CD4-positive, alpha-beta T cell treated with Interleukin-6 for 4 hours (primary cell): Measurements from ENCODE around the gene PKD1L1.
"Not testable (repeated sequence)": the region's sequence is repeated elsewhere in the genome, so short reads cannot be mapped to it uniquely, and the experiment has no call there.

Experiments used
- DNase-seq: peaks from one replicate; pipeline ENCODE4 v3.0.0-alpha.2; 2020; ENCODE audit warnings: mixed read lengths

Gene PKD1L1

GRCh38 chr7:47758546-47758945, 189.7 kb downstream of the PKD1L1 start:
- DNase-seq: no peak

GRCh38 chr7:47757921-47758411, 190.3 kb downstream of the PKD1L1 start:
- DNase-seq: no peak

GRCh38 chr7:47756636-47757035, 191.6 kb downstream of the PKD1L1 start:
- DNase-seq: no peak

GRCh38 chr7:47755248-47755647, 193.0 kb downstream of the PKD1L1 start:
- DNase-seq: no peak

DNA sequence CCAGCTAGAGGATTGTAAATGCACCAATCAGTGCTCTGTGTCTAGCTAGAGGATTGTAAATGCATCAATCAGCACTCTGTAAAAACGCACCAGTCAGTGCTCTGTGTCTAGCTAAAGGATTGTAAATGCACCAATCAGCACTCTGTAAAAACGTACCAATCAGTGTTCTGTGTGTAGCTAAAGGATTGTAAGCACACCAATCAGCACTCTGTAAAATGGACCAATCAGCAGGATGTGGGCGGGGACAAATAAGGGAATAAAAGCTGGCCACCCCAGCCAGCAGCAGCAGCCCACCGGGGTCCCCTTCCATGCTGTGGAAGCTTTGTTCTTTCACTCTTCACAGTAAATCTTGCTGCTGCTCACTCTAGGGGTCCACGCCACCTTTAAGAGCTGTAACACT, 196.5 kb downstream of the PKD1L1 start:
- not testable (repeated sequence) for DNase-seq

DNA sequence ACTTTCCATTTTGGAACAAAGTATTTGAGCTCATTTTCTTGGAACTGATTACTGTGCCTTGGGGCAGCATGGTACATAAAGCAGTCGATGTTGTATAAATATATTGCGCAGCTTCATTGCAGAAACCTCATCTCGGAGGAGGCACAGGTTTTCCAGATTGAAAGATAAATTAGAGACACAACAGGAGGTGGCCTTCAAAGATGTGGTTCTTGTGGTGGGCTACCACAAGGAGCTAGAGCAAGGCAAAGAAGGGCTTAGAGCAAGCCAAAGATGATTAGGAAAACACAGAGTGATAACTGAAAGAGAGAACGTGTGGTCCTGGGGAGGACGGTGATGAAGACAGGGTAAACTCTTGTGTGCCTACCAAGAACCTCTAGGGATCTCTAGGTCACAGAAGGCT, 197.2 kb downstream of the PKD1L1 start:
- DNase-seq: no peak

- no peak for DNase-seq
Measured at GRCh38 chr7:47748041-47748440, 200.2 kb downstream of the PKD1L1 start.

DNA sequence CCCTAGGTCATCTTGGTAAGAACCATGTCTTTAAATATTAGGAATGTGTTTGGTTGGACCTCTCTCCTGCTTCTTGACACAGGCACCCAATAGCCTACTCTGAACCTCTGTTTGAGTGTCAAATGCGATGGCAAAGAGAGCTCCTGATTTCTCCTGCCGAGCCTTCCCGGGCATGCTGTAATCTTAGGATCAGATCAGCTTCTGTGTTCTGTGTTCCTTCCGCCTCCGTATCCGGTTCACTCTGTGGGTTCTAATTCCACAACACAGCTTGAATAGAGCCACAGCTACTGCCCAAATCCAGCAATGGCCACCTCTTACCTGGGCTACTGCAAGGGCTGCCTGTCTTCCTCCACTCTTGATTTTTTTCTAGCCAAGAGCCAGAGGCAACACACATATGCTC, 201.1 kb downstream of the PKD1L1 start:
- no peak for DNase-seq

DNA sequence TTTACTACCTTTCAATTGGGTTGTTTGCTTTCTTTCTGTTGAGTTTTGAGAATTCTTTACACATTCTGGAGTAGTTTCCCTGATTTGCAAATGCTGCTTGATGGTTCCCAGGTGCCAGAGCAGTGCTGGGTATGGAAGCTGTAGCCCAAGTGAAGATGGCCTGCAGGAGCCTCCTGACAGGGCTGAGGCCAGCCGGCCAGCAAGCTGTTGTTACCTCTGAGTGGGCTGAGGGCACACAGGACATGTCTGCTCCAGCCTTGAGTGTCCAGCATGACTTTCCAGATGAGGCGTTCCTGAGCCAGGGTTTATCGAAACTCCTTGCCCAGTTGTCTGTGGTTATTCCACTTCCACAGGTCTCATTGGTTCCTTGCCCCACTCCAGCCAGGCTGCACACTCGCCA, 201.8 kb downstream of the PKD1L1 start:
- DNase-seq: no peak

DNA sequence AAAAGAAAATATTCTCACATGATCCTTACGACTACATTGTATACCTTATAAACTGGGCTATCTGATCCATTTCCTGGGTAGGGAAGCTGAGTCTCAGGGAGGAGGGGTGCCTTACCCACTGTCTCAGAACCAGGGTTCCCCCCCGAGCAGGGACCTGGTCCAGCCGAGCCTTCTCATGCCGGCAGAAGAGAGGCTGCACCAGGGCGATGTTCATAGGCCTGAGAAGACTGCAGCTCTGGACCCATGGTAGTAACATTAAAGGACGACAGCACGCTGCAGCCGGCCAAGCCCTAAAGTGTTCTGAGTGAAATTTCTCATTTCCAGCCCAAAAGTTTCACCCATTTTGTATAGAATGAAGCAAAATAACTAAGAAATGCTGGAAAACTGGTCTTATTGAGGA, 203.4 kb downstream of the PKD1L1 start:
- no peak for DNase-seq

DNA sequence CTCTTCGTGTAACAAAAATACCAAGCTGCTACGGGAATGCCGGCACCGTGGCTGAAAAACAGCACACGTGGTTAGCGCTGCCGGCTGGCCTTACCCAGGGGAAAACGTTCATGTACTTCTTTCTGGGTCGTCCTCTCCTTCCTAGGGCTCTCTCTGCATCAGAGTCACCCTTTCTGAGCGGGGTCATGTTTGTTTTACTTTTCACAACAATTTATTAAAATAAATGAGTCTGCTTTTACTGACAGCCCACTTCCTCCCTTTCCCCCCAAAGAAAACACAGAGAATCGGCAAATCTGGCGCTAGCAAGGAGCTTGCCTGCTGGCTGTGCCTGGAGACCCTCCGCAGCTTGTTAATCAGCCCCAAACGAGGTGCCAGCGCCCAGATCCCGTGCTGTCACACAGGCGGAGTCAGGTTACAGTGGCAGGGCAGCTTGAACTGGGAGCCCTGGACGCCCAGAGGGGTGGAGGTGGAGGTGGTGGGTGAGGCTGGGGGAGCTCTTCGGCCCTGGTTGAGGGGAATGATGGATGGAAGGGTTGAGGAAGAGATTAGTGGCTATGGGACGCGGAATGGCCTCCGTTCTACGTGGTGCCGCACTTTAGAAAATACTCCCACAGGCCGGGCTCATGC, 204.2 kb downstream of the PKD1L1 start:
- no peak for DNase-seq

GRCh38 chr7:47741984-47742383, 206.3 kb downstream of the PKD1L1 start:
- no peak for DNase-seq

- no peak for DNase-seq
Measured at GRCh38 chr7:47739891-47740290, 208.4 kb downstream of the PKD1L1 start.

- no peak for DNase-seq
Measured at GRCh38 chr7:47739301-47739875, 208.9 kb downstream of the PKD1L1 start.

- no peak for DNase-seq
Measured at GRCh38 chr7:47738563-47739166, 209.6 kb downstream of the PKD1L1 start.

- DNase-seq: no peak
Measured at GRCh38 chr7:47737601-47738000, 210.7 kb downstream of the PKD1L1 start.

- no peak for DNase-seq
Measured at GRCh38 chr7:47735431-47736345, 212.6 kb downstream of the PKD1L1 start.

DNA sequence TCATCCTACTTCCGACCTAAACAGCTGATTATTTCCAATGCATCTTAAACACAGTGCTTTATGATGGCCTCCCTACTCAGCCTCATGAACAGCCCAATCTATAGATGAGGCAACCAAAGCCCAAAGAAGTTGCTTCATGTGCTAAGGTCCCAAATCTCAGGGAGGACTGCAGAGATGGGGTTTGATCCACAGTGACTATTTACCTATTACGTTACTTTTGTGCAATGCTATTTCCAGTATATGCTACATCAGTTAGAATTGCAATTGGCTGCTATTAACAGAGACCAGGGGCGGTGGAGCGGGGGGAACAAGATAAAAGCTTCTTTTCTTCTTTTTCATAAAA, 213.3 kb downstream of the PKD1L1 start:
- DNase-seq: no peak

DNA sequence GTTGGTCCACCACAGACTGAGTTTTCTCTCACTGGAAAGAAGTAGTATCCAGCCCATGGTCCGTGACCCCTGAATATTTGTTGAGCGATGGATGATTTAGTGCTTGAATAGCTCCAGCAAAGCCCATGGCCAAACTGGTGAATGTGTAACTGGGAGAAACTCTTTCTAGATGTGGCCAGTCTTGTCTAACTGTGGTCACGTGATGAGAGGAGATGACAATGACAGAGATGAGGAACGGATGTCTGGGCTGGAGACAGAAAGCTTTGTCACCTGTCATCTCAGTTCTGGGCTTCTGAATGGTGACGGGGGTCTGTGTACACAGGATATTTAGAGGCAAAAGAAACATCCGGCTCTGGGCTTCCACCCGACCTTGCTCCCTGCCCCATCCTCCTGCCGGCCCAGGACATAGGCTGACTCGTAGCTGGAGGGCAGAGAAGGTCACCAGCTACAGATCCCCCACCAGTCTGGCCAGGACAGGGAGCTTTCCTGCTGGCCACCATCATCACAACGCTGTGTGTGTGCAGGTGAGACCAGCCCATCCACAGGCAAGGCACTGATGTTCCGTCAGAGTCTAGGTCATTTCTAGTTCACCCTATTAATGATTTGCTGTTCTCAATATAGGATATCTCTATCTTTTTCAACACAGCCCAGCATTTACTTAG, 213.8 kb downstream of the PKD1L1 start:
- DNase-seq: no peak

DNA sequence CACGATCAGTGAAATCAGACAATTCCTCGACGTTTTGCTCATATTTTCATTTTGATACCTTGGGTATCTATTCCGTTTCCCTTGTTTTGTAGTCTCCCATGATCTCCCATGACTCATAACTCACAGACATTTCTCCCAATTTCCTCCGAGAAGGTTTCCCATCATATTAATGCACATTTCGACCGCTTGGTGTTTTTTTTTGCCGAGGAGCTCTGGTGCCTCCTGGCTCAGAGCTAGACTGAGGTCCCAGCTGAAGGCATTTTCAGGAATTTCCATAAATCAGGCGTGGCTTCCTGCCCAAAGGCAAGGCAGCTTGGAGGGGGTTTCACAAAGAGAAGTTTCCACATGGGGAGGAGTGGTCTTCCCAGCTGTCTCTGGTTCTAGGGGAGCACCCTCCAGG, 218.1 kb downstream of the PKD1L1 start:
- no peak for DNase-seq

GRCh38 chr7:47726047-47726726, 222.1 kb downstream of the PKD1L1 start:
- no peak for DNase-seq

DNA sequence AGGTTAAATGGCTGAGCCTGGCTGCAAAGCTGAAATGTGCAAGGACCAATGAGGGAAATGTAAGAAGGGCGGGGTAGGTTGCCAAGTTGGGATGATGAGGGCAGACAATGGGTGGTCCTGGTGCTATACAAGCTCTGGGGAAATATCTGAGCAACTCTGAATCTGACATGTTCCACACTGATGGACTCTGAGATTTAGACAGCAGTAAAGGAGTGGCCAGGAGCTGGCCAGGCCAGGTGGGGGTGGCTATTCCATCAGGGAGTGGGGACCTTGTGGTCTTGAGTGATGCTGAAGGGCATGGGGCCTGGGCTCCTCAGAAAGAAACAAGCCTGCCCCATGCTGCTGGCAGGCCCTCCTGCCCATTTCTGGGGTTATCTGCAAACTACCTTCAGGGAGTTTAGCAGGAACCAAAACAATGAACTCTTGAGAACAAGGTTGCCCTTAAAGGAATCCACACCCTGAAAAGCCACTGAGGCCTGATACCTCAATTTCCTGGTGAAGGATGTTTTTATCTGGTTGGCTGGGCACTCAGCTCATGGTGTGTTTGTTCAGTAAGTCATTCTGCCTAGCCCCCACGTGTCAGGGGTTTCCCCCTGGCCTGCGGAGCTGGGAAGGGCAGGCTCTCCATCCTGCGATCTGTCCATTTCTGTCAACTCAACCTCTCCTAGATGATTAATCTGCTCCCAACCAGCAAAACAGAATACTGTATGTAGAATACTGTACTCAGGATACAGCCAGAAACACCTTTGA, 223.1 kb downstream of the PKD1L1 start:
- DNase-seq: no peak
